Measurements from ENCODE around the gene CADM4.
"Not testable (repeated sequence)": the region's sequence is repeated elsewhere in the genome, so short reads cannot be mapped to it uniquely, and the experiment has no call there.

CADM4 gene

DNA sequence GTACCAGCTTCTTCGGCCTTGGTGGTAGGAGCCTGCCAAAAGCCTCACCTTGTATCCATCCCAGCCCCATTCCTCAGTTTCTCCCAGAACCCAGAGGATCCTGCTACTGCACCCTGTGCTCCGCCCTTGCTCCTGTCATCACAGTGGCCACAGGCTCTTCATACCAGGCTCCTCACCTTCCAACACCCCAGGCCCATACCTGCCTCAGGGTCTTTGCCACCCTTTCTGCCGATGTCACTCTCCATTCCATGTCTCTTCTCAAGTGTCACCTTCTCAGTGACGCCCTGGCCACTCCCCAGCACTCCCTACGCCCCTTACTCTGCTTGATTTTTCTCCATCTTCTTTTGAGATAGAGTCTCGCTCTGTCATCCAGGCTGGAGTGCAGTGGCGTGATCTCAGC, 29.8 kb downstream of the CADM4 start:
- DNase-seq (ENCODE audit: low read depth in 3 of 3, low spot score in 1 of 3), result no peak

- no peak for DNase-seq (ENCODE audit: low read depth in 3 of 3, low spot score in 1 of 3)
These were observed 32.1 kb downstream of the CADM4 start for GRCh38 chr19:43607238-43608205.

GRCh38 chr19:43606569-43607229, 33.0 kb downstream of the CADM4 start:
- DNase-seq (ENCODE audit: low read depth in 3 of 3, low spot score in 1 of 3), result no peak

GRCh38 chr19:43605875-43606568, 33.6 kb downstream of the CADM4 start:
- DNase-seq (ENCODE audit: low read depth in 3 of 3, low spot score in 1 of 3), result no peak

DNA sequence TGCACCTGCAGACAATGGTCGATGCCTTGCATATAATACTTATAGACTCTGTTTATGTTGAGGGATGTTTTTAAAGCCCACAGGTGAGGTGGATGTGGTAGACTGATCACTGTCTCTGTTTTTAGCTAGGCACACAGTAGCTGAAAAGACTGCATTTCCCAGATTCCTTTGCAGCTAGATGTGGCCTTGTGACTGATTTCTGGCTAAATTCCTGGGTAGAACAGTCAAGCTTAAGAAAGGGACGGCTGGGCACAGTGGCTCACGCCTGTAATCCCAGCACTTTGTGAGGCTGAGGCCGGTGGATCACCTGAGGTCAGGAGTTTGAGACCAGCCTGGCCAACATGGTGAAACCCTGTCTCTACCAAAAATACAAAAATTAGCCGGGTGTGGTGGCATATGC, 39.3 kb downstream of the CADM4 start:
- DNase-seq (ENCODE audit: low read depth in 3 of 3, low spot score in 1 of 3), result not testable (repeated sequence)

DNA sequence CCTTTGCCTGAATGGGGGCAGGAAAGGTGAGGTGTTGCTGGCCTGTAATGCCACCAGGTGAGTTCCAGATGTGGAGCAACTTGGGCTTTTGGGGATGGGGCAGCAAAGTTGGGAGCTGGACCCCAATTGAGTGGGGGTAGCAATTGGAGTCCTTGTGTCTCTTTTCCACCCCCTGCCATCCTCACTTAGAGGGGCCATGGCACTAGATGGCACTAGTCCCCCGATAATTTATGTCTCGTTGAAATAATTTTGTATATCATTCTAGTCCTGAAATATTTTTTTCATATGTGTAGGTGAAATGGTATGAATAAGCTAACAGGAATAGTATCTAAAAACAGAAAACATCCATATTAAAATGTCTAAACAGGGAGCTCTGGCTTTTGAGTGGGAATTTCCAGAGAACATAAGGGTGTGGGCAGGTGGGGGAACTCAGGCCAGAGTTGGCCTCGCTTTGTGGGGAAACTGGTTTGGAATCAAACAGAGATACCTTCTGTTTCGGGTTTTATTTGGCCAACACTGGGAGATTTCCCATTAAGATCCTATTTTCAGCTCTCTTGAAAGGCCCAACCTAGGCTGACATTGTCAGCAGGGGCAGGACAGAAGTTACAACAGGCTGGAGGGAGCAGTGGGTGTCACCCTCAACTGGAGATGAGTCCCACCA, 39.9 kb downstream of the CADM4 start:
- no peak for DNase-seq (ENCODE audit: low read depth in 3 of 3, low spot score in 1 of 3)

DNA sequence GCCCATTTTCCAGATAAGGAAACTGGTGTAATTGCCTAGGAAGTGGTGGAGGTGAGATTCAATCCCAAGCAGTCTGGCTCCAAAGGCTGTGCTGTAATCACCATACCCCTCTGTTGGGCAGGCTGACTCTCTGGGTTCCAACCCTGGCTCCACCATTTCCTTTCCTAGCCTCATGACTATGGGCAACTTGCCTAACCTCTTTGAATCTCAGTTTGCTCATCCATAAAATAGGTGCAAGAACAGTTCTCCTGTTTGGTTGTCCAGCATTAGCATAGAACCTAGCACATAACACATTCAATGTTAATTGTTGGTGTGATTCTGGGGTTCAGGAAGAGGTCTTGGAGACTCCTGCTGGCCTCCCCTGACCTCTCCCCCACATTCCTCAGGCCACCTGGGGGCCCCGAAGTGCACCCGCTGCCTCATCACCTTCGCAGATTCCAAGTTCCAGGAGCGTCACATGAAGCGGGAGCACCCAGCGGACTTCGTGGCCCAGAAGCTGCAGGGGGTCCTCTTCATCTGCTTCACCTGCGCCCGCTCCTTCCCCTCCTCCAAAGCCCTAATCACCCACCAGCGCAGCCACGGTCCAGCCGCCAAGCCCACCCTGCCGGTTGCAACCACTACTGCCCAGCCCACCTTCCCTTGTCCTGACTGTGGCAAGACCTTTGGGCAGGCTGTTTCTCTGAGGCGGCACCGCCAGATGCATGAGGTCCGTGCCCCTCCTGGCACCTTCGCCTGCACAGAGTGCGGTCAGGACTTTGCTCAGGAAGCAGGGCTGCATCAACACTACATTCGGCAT, 41.0 kb downstream of the CADM4 start:
- no peak for DNase-seq (ENCODE audit: low read depth in 3 of 3, low spot score in 1 of 3)

GRCh38 chr19:43597876-43598275, 41.8 kb downstream of the CADM4 start:
- DNase-seq (ENCODE audit: low read depth in 3 of 3, low spot score in 1 of 3), result no peak

DNA sequence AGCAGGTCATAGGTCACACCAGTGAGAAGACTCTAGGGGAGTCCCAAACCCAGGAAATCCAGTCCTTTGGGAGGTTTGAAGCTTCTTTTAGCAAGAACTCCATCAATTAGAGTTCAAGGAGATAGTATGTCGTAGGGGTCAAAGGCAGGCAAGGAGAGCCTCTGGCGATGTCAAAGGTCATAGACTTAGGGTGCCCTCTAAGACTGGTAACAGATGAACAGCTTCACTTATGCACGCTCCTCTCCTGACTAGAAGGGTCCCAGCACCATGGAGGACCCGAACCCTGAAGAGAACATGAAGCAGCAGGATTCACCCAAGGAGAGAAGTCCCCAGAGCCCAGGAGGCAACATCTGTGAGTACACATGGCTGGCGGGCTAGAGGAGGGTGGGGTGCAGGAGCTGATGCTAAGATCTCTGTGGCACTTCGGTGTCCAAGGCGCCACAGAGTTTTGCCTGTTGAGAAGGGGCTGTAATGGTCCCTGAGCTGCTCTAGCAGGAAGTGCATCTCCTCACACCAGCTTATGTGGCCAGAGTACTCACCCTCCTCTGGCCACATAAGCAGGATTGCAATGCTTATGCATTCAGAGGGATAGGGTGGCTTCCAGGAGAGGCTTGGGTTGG, 42.7 kb downstream of the CADM4 start:
- no peak for DNase-seq (ENCODE audit: low read depth in 3 of 3, low spot score in 1 of 3)

- peak; percentile 99 to 100 (median 100) for DNase-seq (ENCODE audit: low read depth in 3 of 3, low spot score in 1 of 3)
These were observed 43.4 kb downstream of the CADM4 start, which contains the start of the genes IRGQ and ZNF576 for GRCh38 chr19:43595999-43596841. TSS of gene IRGQ (minus strand) at chr19:43596134. CDS start at chr19:43595338, 796 bp downstream. TSS of gene ZNF576 (plus strand) at chr19:43596595. CDS start at chr19:43597109, 514 bp downstream.

- peak in 1 of 3 donors; percentile 4 for DNase-seq (ENCODE audit: low read depth in 3 of 3, low spot score in 1 of 3)
These were observed 44.0 kb downstream of the CADM4 start for GRCh38 chr19:43595605-43595998.

GRCh38 chr19:43594710-43595604, 44.7 kb downstream of the CADM4 start:
- DNase-seq (ENCODE audit: low read depth in 3 of 3, low spot score in 1 of 3), result peak; percentile 32 to 59 (median 52)

GRCh38 chr19:43594081-43594697, 45.5 kb downstream of the CADM4 start:
- DNase-seq (ENCODE audit: low read depth in 3 of 3, low spot score in 1 of 3), result no peak

GRCh38 chr19:43592800-43593350, 46.8 kb downstream of the CADM4 start:
- no peak for DNase-seq (ENCODE audit: low read depth in 3 of 3, low spot score in 1 of 3)

DNA sequence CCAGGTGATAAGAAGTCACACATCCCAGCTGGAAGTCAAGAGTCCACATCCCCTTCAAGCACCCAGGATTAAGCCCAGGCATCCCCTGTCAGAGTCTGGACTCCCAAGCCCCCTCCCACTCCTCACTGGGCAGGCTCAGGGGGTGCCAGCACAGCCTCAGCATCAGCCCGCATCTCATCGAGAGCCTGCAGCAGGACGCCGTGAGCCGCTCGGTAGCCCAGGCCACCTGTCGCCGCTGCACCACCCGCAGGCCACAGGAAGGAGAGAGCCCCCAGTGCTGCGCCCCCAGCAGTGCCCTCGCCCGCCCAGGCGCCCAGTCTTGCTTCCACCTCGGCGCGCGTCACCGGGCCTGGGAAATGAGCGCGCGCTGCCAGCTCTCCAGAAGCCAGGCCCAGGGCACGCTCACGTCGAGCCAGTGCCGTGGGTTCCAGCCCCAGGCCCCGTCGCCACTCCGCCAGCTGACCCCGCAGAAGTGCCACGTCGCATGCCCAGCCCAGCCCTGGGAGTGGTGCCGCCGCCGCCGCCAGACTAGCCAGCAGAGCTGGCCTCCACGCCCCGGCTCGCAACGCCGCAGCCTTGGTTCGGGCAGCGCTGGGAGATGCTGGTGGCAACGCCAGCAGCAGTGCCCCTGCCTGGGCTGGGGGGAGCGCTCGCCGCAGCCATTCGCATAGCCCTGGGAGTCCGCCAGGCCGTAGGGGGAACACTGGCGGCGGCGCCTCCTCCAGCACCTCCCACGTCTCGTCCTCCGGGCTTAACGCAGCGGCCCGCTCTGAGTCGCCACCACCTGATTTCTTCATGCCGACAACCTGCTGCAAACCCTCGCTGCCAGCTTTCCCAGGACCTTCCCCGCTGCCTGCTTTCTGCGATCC, 47.5 kb downstream of the CADM4 start:
- DNase-seq (ENCODE audit: low read depth in 3 of 3, low spot score in 1 of 3), result no peak

- DNase-seq (ENCODE audit: low read depth in 3 of 3, low spot score in 1 of 3), result no peak
These were observed 50.0 kb downstream of the CADM4 start for GRCh38 chr19:43589678-43590077.
